Neural progenitor cell (in vitro differentiated cells): ENCODE data around the gene STIM1. TPM values are rescaled to one million over a fixed set of nuclear protein-coding genes. Genes with fewer than 3 reads are reported as not detected.

Experiments used
- DNase-seq: peaks from one replicate; pipeline ENCODE4 v3.0.0-alpha.2; 2016; ENCODE audit warnings: low spot score
- H2AFZ ChIP-seq: fragments of 200-600 bp; sonication (generic); replicated peaks from 2 replicates; pipeline ENCODE4 v1.6.1; 2016; ENCODE audit warnings: antibody characterized with exemption
- H3F3A ChIP-seq: fragments of 200-600 bp; sonication (generic); 2 replicates; pipeline ENCODE4 v1.6.1; 2016; ENCODE audit warnings: antibody characterized with exemption, low read depth
- H3K27ac ChIP-seq: fragments of 200-600 bp; sonication (generic); 2 replicates; pipeline ENCODE4 v1.5.1; 2016; ENCODE audit warnings: mild to moderate bottlenecking
- H3K27me3 ChIP-seq: fragments of 200-600 bp; sonication (generic); 2 replicates; pipeline ENCODE4 v1.6.1; 2016; ENCODE audit warnings: mild to moderate bottlenecking, moderate library complexity
- H3K36me3 ChIP-seq: fragments of 200-600 bp; sonication (generic); 2 replicates; pipeline ENCODE4 v1.5.1; 2016
- H3K4me1 ChIP-seq: fragments of 200-600 bp; sonication (generic); 2 replicates; pipeline ENCODE4 v1.6.1; 2016; ENCODE audit warnings: mixed run types
- H3K4me2 ChIP-seq: fragments of 200-600 bp; sonication (generic); 2 replicates; pipeline ENCODE4 v1.6.1; 2016
- H3K4me3 ChIP-seq: fragments of 200-600 bp; sonication (generic); 2 replicates; pipeline ENCODE4 v1.5.1; 2016
- H3K79me2 ChIP-seq: fragments of 200-600 bp; sonication (generic); 2 replicates; pipeline ENCODE4 v1.6.1; 2016; ENCODE audit warnings: low read depth
- H3K9ac ChIP-seq: fragments of 200-600 bp; sonication (generic); 2 replicates; pipeline ENCODE4 v1.6.1; 2016
- H3K9me3 ChIP-seq: fragments of 200-600 bp; sonication (generic); 2 replicates; pipeline ENCODE4 v1.5.1; 2016; ENCODE audit warnings: low read depth
- H4K20me1 ChIP-seq: fragments of 200-600 bp; sonication (generic); 2 replicates; pipeline ENCODE4 v1.6.1; 2016; ENCODE audit warnings: low read depth
- H3K27ac Mint-ChIP-seq: 3 replicates; pipeline ENCODE4 v1.8.0; 2021; ENCODE audit warnings: mixed read lengths
- H3K27me3 Mint-ChIP-seq: 2 replicates; pipeline ENCODE4 v1.8.0; 2022; ENCODE audit warnings: low read depth, mild to moderate bottlenecking, inconsistent platforms, moderate library complexity, mixed read lengths; ENCODE audit not compliant: insufficient read depth
- H3K36me3 Mint-ChIP-seq: 3 replicates; pipeline ENCODE4 v1.8.0; 2021; ENCODE audit warnings: mixed read lengths
- H3K4me1 Mint-ChIP-seq: 3 replicates; pipeline ENCODE4 v1.8.0; 2021; ENCODE audit warnings: mixed read lengths
- H3K4me3 Mint-ChIP-seq: 3 replicates; pipeline ENCODE4 v1.8.0; 2021; ENCODE audit warnings: mild to moderate bottlenecking, moderate library complexity, mixed read lengths
- H3K9me3 Mint-ChIP-seq: 3 replicates; pipeline ENCODE4 v1.8.0; 2020; ENCODE audit warnings: mixed read lengths
- EZH2 ChIP-seq: fragments of 200-600 bp; sonication (generic); IDR thresholded peaks from 2 replicates; pipeline ENCODE4 v1.6.1; 2017; ENCODE audit warnings: antibody characterized with exemption, mild to moderate bottlenecking, moderate library complexity
- EZH2phosphoT487 ChIP-seq: fragments of 200-600 bp; sonication (generic); IDR thresholded peaks from 2 replicates; pipeline ENCODE4 v1.6.1; 2017; ENCODE audit warnings: antibody characterized with exemption
- total RNA-seq: library from RNA; depleted of rRNA; stranded (reverse); fragments of >200 nt; gene quantifications from 2 replicates; pipeline ENCODE4 v1.2.3, GENCODE V29; 2015; ENCODE audit warnings: low replicate concordance
- TF ChIP-seq, protein P1 (sequence below): fragments of 200-600 bp; sonication (generic); IDR thresholded peaks from 2 replicates; pipeline ENCODE4 v1.5.1; 2017; ENCODE audit warnings: antibody characterized with exemption, mild to moderate bottlenecking

STIM1 gene
- total RNA-seq, 1 donor from 2014 or later = 18.9 TPM

DNA sequence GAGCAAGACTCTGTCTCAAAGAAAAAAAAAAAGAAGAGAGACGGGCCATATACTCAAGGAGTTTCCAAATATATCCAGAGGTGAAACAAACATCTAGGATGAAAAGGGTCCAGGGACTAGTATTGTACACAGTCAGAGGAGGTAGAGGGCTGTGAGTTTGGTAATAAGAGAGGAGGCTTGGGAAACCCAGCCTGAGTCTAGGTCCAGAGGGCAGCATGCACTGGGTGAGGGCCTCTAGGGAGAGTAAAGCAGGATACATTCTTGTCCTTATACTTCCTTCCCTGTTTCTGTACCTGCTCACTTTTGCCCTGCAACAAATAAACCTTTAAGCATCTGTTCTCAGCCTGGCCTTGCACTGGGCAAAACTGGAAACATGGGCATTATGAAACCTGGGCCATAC lies 31.5 kb downstream of the STIM1 start:
- no peak overlapping the region for H3K4me3 ChIP-seq
- Mint-ChIP-seq H3K4me3 (no peak overlapping the region), H3K36me3 (no peaks in the 10 kb centered on the region), H3K27ac (no peak overlapping the region), H3K27me3 (peaks cover 5% of the 10 kb centered on the region), H3K9me3 (no peaks in the 10 kb centered on the region), H3K4me1 (no peaks in the 10 kb centered on the region)
- no peaks in the 10 kb centered on the region for H3K4me1 ChIP-seq
- H3K27ac ChIP-seq = no peak overlapping the region
- H3K79me2 ChIP-seq = no peaks in the 10 kb centered on the region
- DNase-seq = no peak
- no peaks in the 10 kb centered on the region for H3K36me3 ChIP-seq
- H3F3A ChIP-seq = no peaks in the 10 kb centered on the region
- H4K20me1 ChIP-seq = no peaks in the 10 kb centered on the region
- no peak overlapping the region for H2AFZ ChIP-seq
- H3K27me3 ChIP-seq = no peaks in the 10 kb centered on the region
- no peaks in the 10 kb centered on the region for H3K9me3 ChIP-seq
- H3K9ac ChIP-seq = no peak overlapping the region
- TF ChIP-seq EZH2 = no peak
- TF ChIP-seq, protein P1, sequence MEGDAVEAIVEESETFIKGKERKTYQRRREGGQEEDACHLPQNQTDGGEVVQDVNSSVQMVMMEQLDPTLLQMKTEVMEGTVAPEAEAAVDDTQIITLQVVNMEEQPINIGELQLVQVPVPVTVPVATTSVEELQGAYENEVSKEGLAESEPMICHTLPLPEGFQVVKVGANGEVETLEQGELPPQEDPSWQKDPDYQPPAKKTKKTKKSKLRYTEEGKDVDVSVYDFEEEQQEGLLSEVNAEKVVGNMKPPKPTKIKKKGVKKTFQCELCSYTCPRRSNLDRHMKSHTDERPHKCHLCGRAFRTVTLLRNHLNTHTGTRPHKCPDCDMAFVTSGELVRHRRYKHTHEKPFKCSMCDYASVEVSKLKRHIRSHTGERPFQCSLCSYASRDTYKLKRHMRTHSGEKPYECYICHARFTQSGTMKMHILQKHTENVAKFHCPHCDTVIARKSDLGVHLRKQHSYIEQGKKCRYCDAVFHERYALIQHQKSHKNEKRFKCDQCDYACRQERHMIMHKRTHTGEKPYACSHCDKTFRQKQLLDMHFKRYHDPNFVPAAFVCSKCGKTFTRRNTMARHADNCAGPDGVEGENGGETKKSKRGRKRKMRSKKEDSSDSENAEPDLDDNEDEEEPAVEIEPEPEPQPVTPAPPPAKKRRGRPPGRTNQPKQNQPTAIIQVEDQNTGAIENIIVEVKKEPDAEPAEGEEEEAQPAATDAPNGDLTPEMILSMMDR = no peak
- no peak for TF ChIP-seq EZH2phosphoT487
- no peak overlapping the region for H3K4me2 ChIP-seq

GRCh38 chr11:3888876-3889275 lies 33.4 kb downstream of the STIM1 start:
- Mint-ChIP-seq H3K27me3 (peaks cover 5% of the 10 kb centered on the region), H3K9me3 (no peaks in the 10 kb centered on the region), H3K4me3 (no peak overlapping the region), H3K36me3 (no peaks in the 10 kb centered on the region), H3K4me1 (no peaks in the 10 kb centered on the region), H3K27ac (no peak overlapping the region)
- Histone ChIP-seq H2AFZ (no peak overlapping the region), H3K27me3 (no peaks in the 10 kb centered on the region), H3F3A (no peaks in the 10 kb centered on the region), H4K20me1 (no peaks in the 10 kb centered on the region), H3K27ac (no peak overlapping the region), H3K4me3 (no peak overlapping the region), H3K4me2 (no peak overlapping the region), H3K9me3 (no peaks in the 10 kb centered on the region), H3K36me3 (no peaks in the 10 kb centered on the region), H3K79me2 (no peaks in the 10 kb centered on the region), H3K4me1 (no peaks in the 10 kb centered on the region), H3K9ac (no peak overlapping the region)
- DNase-seq = no peak
- TF ChIP-seq, protein P1 = no peak
- TF ChIP-seq EZH2phosphoT487 (no peak), EZH2 (no peak)

GRCh38 chr11:3890014-3890413 lies 34.5 kb downstream of the STIM1 start:
- Histone ChIP-seq H2AFZ (no peak overlapping the region), H3K36me3 (no peaks in the 10 kb centered on the region), H3F3A (no peaks in the 10 kb centered on the region), H3K27me3 (no peaks in the 10 kb centered on the region), H3K9me3 (no peaks in the 10 kb centered on the region), H4K20me1 (no peaks in the 10 kb centered on the region), H3K4me3 (no peak overlapping the region), H3K4me2 (no peak overlapping the region), H3K79me2 (no peaks in the 10 kb centered on the region), H3K9ac (no peak overlapping the region), H3K27ac (no peak overlapping the region), H3K4me1 (no peaks in the 10 kb centered on the region)
- DNase-seq = no peak
- H3K9me3 Mint-ChIP-seq = no peaks in the 10 kb centered on the region
- H3K4me1 Mint-ChIP-seq = no peaks in the 10 kb centered on the region
- peaks cover 3% of the 10 kb centered on the region for H3K27me3 Mint-ChIP-seq
- TF ChIP-seq, protein P1 = no peak
- no peak for TF ChIP-seq EZH2
- TF ChIP-seq EZH2phosphoT487 = no peak
- H3K36me3 Mint-ChIP-seq = no peaks in the 10 kb centered on the region
- H3K4me3 Mint-ChIP-seq = no peak overlapping the region
- H3K27ac Mint-ChIP-seq = no peak overlapping the region

- H3K36me3 Mint-ChIP-seq = no peaks in the 10 kb centered on the region
- H3K4me2 ChIP-seq = no peak overlapping the region
- no peak overlapping the region for H3K9ac ChIP-seq
- H3K9me3 Mint-ChIP-seq = no peaks in the 10 kb centered on the region
- no peaks in the 10 kb centered on the region for H4K20me1 ChIP-seq
- peaks cover 3% of the 10 kb centered on the region for H3K27me3 Mint-ChIP-seq
- no peaks in the 10 kb centered on the region for H3K27me3 ChIP-seq
- TF ChIP-seq, protein P1 = no peak
- no peak for TF ChIP-seq EZH2
- no peak for TF ChIP-seq EZH2phosphoT487
- H3K4me3 Mint-ChIP-seq = no peak overlapping the region
- H3K4me3 ChIP-seq = no peak overlapping the region
- no peaks in the 10 kb centered on the region for H3K79me2 ChIP-seq
- H3K4me1 ChIP-seq = no peaks in the 10 kb centered on the region
- H3K4me1 Mint-ChIP-seq = no peaks in the 10 kb centered on the region
- DNase-seq = no peak
- H3K36me3 ChIP-seq = no peaks in the 10 kb centered on the region
- no peak overlapping the region for H3K27ac Mint-ChIP-seq
- H2AFZ ChIP-seq = no peak overlapping the region
- H3K9me3 ChIP-seq = no peaks in the 10 kb centered on the region
- H3K27ac ChIP-seq = no peak overlapping the region
- H3F3A ChIP-seq = no peaks in the 10 kb centered on the region
These were observed 35.3 kb downstream of the STIM1 start for GRCh38 chr11:3890806-3891205.
